Gastroesophageal sphincter (tissue), 3 donors: ENCODE data around the gene CELSR2.
"Not testable (repeated sequence)": the region's sequence is repeated elsewhere in the genome, so short reads cannot be mapped to it uniquely, and the experiment has no call there.

Experiments
- POLR2A ChIP-seq, 2 donors: fragments of 450-650 bp; IDR thresholded peaks; one replicate each; pipeline ENCODE4 v1.6.1; 2017; ENCODE audit warnings: antibody characterized with exemption in 2 of 2, mild to moderate bottlenecking in 2 of 2, moderate library complexity in 1 of 2
- TF ChIP-seq, protein P1 (sequence below), 4 experiments: fragments of 200-600 bp in 2 of 4; fragments of 450-650 bp in 2 of 4; sonication (generic) in 1 of 4; IDR thresholded peaks; one replicate each; pipeline ENCODE4 v1.5.1; 2017 to 2019; ENCODE audit warnings: antibody characterized with exemption in 4 of 4, mild to moderate bottlenecking in 2 of 4, moderate library complexity in 2 of 4

DNA sequence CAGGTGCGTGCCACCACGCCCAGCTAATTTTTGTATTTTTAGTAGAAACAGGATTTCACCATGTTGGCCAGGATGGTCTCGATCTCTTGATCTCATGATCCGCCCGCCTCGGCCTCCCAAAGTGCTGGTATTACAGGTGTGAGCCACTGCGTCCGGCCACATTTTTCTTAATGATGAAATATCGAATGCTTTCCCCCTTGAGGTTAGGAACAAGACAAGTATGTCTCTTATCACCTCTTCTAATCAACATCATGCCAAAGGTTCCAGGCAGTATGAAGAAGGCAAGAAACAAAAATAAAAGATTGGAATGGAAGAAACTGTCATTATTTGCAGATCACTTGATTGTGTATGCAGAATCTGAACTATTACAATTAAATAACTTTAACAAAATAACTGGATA is 28.1 kb upstream of the CELSR2 start:
- TF ChIP-seq, protein P1, sequence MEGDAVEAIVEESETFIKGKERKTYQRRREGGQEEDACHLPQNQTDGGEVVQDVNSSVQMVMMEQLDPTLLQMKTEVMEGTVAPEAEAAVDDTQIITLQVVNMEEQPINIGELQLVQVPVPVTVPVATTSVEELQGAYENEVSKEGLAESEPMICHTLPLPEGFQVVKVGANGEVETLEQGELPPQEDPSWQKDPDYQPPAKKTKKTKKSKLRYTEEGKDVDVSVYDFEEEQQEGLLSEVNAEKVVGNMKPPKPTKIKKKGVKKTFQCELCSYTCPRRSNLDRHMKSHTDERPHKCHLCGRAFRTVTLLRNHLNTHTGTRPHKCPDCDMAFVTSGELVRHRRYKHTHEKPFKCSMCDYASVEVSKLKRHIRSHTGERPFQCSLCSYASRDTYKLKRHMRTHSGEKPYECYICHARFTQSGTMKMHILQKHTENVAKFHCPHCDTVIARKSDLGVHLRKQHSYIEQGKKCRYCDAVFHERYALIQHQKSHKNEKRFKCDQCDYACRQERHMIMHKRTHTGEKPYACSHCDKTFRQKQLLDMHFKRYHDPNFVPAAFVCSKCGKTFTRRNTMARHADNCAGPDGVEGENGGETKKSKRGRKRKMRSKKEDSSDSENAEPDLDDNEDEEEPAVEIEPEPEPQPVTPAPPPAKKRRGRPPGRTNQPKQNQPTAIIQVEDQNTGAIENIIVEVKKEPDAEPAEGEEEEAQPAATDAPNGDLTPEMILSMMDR (IDR thresholded peaks at IDR 0.05): not testable (repeated sequence)
- TF ChIP-seq POLR2A (IDR thresholded peaks at IDR 0.05): not testable (repeated sequence)
